H1 (cell line): ENCODE results near the gene UQCC3. TPM values are rescaled to one million over a fixed set of nuclear protein-coding genes. Genes with fewer than 3 reads are reported as not detected.

Experiments
- CBX5 ChIP-seq: fragments of 300-800, 300-1000 bp; sonication (generic); IDR thresholded peaks from 2 replicates; pipeline ENCODE4 v1.7.1; 2016; ENCODE audit warnings: antibody characterized with exemption, low read length, low read depth
- CTBP2 ChIP-seq: IDR thresholded peaks from 2 replicates; pipeline ENCODE4 v1.7.0; 2011; ENCODE audit warnings: borderline replicate concordance, mild to moderate bottlenecking, moderate library complexity, mixed read lengths, low read length; ENCODE audit not compliant: insufficient read depth, insufficient read length
- E2F6 ChIP-seq: IDR thresholded peaks from 2 replicates; pipeline ENCODE4 v1.6.1; 2012; ENCODE audit warnings: inconsistent platforms
- EZH2 ChIP-seq: fragments of 200-600 bp; sonication (generic); IDR thresholded peaks from 2 replicates; pipeline ENCODE4 v1.7.1; 2012; ENCODE audit warnings: low read depth, mild to moderate bottlenecking, moderate library complexity, low read length, inconsistent platforms; ENCODE audit not compliant: severe bottlenecking
- SIN3A ChIP-seq, 2 experiments: IDR thresholded peaks in 1 of 2; conservative IDR thresholded peaks in 1 of 2; 2 replicates each; pipeline ENCODE4 v1.6.1; 2011 to 2012; ENCODE audit warnings: low read length in 2 of 2, improper control_type of control experiment in 1 of 2, low read depth in 1 of 2, mild to moderate bottlenecking in 1 of 2
- SIRT6 ChIP-seq: IDR thresholded peaks from one replicate; pipeline ENCODE4 v1.7.1; 2012; ENCODE audit warnings: low read length, inconsistent platforms
- polyA plus RNA-seq, 7 experiments: library from polyadenylated mRNA; depleted of rRNA in 3 of 7; stranded (reverse) in 5 of 7; unstranded in 2 of 7; fragments of >200 nt in 5 of 7; fragments of 200-250 nt in 2 of 7; gene quantifications; 1 replicate in 5 of 7; 2 replicates in 1 of 7; 4 replicates in 1 of 7; pipeline versions ENCODE4 v1.2.1 to v1.2.3, GENCODE V29; 2011 to 2013; ENCODE audit warnings: missing spikeins in 2 of 7, mixed read lengths in 2 of 7
- total RNA-seq: library from RNA; stranded (reverse); fragmentation: NEBNext Ultra II Directional; extraction: Animal tissue kit (Norgen Biotek cat#: 25700); gene quantifications from 2 replicates; pipeline ENCODE4 v1.2.1, GENCODE V29; 2021
- TF ChIP-seq, protein P1 (sequence below): IDR thresholded peaks from 2 replicates; pipeline ENCODE4 v1.6.1; 2012; ENCODE audit warnings: low read length, inconsistent platforms

UQCC3 gene
- total and polyA plus RNA-seq, 2 of the 8 experiments (the other 6 are each of a cell fraction or from before 2014, with no cell fraction given): 14.2 to 15.7 TPM

GRCh38 chr11:62671608-62672389, at the start of gene UQCC3, which contains the start of gene LBHD1 (continued):
- TF ChIP-seq, protein P1, sequence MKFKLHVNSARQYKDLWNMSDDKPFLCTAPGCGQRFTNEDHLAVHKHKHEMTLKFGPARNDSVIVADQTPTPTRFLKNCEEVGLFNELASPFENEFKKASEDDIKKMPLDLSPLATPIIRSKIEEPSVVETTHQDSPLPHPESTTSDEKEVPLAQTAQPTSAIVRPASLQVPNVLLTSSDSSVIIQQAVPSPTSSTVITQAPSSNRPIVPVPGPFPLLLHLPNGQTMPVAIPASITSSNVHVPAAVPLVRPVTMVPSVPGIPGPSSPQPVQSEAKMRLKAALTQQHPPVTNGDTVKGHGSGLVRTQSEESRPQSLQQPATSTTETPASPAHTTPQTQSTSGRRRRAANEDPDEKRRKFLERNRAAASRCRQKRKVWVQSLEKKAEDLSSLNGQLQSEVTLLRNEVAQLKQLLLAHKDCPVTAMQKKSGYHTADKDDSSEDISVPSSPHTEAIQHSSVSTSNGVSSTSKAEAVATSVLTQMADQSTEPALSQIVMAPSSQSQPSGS: no peak; the same call in 1 of the 2 replicates
- TF ChIP-seq CTBP2: no peak
- TF ChIP-seq CBX5: no peak
- peak; percentile 17; the same call in 1 of the 2 replicates for TF ChIP-seq E2F6
- peak; percentile 63 to 87; a peak in 3 of 4 replicates for TF ChIP-seq SIN3A (conservative IDR thresholded peaks at IDR 0.05 in 1 of 2, IDR thresholded peaks at IDR 0.05 in 1 of 2; ENCODE audit: low read depth in 1 of 2, low read length in 2 of 2)
- no peak for TF ChIP-seq SIRT6
- TF ChIP-seq EZH2: no peak
